ENCODE measurements around the gene LRRC26.
"Not testable (repeated sequence)": the region's sequence is repeated elsewhere in the genome, so short reads cannot be mapped to it uniquely, and the experiment has no call there.

DNA sequence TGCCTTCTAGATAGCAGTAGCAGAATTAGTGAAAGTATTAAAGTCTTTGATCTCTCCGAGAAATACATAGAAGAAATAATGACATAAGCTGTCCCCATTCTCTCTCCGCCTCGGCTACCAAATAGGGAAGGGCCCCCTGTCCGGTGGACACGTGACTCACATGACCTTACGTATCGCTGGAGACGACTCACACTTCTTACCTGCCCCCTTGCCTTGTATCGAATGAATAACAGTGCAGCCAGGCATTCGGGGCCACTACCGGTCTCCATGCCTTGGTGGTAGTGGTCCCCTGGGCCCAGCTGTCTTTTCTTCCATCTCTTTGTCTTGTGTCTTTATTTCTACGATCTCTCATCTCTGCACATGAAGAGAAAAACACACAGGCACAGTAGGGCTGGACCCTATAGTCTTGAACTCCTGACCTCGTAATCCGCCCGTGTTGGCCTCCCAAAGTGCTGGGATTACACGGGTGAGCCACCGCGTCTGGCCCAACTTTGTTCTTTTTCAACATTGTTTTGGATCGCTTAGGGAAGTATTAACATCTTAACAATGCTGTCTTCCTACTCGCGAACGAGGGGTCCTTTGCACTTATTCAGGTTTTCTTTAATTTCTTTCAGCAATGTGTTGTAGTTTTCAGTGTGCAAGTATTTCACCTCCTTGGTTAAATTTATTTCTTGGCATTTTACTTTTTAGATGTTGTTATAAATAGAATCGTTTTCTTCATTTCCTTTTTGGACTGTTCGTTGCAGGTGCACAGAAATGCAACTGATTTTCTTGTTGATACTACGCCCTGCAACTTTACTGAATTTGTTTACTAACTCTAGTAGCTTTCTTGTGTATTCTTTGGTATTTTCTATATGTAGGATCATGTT is 47.7 kb downstream of the LRRC26 start:
- TF ChIP-seq, protein P1, sequence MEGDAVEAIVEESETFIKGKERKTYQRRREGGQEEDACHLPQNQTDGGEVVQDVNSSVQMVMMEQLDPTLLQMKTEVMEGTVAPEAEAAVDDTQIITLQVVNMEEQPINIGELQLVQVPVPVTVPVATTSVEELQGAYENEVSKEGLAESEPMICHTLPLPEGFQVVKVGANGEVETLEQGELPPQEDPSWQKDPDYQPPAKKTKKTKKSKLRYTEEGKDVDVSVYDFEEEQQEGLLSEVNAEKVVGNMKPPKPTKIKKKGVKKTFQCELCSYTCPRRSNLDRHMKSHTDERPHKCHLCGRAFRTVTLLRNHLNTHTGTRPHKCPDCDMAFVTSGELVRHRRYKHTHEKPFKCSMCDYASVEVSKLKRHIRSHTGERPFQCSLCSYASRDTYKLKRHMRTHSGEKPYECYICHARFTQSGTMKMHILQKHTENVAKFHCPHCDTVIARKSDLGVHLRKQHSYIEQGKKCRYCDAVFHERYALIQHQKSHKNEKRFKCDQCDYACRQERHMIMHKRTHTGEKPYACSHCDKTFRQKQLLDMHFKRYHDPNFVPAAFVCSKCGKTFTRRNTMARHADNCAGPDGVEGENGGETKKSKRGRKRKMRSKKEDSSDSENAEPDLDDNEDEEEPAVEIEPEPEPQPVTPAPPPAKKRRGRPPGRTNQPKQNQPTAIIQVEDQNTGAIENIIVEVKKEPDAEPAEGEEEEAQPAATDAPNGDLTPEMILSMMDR (IDR thresholded peaks at IDR 0.05; ENCODE audit: insufficient read depth, low read length) = not testable (repeated sequence)
- TF ChIP-seq POLR2AphosphoS5, GABPA (IDR thresholded peaks at IDR 0.05; ENCODE audit: low read depth): not testable (repeated sequence)

Data from HL-60 (cell line).